HepG2 (cell line): ENCODE measurements around the gene UBE2G2. TPM values are rescaled to one million over a fixed set of nuclear protein-coding genes. Genes with fewer than 3 reads are reported as not detected.

Experiments used
- ARHGAP35 ChIP-seq: sonication (generic); formaldehyde crosslinking; IDR thresholded peaks from 2 replicates; pipeline ENCODE4 v1.9.0; 2022; ENCODE audit warnings: mild to moderate bottlenecking, inconsistent platforms, moderate library complexity, missing genetic modification reagents, borderline replicate concordance
- ETV5 ChIP-seq: IDR thresholded peaks from 2 replicates; pipeline ENCODE4 v1.6.1; 2018; ENCODE audit warnings: missing biosample characterization, missing genetic modification reagents, inconsistent platforms, borderline replicate concordance
- HOXD1 ChIP-seq: sonication (generic); formaldehyde crosslinking; IDR thresholded peaks from 2 replicates; pipeline ENCODE4 v1.5.0; 2020; ENCODE audit warnings: missing genetic modification reagents
- ISX ChIP-seq: sonication (generic); formaldehyde crosslinking; conservative IDR thresholded peaks from 2 replicates; pipeline ENCODE4 v1.5.0; 2020; ENCODE audit warnings: missing genetic modification reagents
- KLF16 ChIP-seq, 2 experiments: sonication (generic) in 1 of 2; formaldehyde crosslinking in 1 of 2; IDR thresholded peaks; 2 replicates each; pipeline versions ENCODE4 v1.6.1 to v1.8.0; 2016 to 2023; ENCODE audit warnings: missing genetic modification reagents in 2 of 2, missing compliant biosample characterization in 1 of 2
- KLF6 ChIP-seq: IDR thresholded peaks from 2 replicates; pipeline ENCODE4 v1.8.0; 2016; ENCODE audit warnings: missing biosample characterization, missing genetic modification reagents
- MED13 ChIP-seq: sonication (generic); formaldehyde crosslinking; IDR thresholded peaks from 2 replicates; pipeline ENCODE4 v1.5.0; 2020; ENCODE audit warnings: missing genetic modification reagents
- NFKB2 ChIP-seq: sonication (generic); formaldehyde crosslinking; IDR thresholded peaks from 2 replicates; pipeline ENCODE4 v1.4.0; 2020; ENCODE audit warnings: missing genetic modification reagents, borderline replicate concordance
- TEAD3 ChIP-seq: optimal IDR thresholded peaks from 2 replicates; pipeline ENCODE3; 2016; ENCODE audit warnings: borderline replicate concordance
- ZMAT3 ChIP-seq: sonication (generic); formaldehyde crosslinking; conservative IDR thresholded peaks from 2 replicates; pipeline ENCODE4 v1.7.0; 2021; ENCODE audit warnings: missing genetic modification reagents
- ZNF224 ChIP-seq: sonication (generic); formaldehyde crosslinking; IDR thresholded peaks from 2 replicates; pipeline ENCODE4 v1.5.0; 2020; ENCODE audit warnings: mild to moderate bottlenecking, missing genetic modification reagents
- ZNF34 ChIP-seq: sonication (generic); formaldehyde crosslinking; IDR thresholded peaks from 2 replicates; pipeline ENCODE4 v1.4.0; 2020; ENCODE audit warnings: mild to moderate bottlenecking, missing genetic modification reagents, borderline replicate concordance
- ZNF547 ChIP-seq: sonication (generic); formaldehyde crosslinking; IDR thresholded peaks from 2 replicates; pipeline ENCODE4 v1.5.1; 2020; ENCODE audit warnings: mild to moderate bottlenecking, missing genetic modification reagents
- polyA plus RNA-seq, 8 experiments: library from polyadenylated mRNA; depleted of rRNA in 3 of 8; stranded (reverse) in 7 of 8; unstranded in 1 of 8; fragments of >200 nt; fragmentation: Illumina TruSeq in 4 of 8; extraction: Trizol in 4 of 8; gene quantifications; 2 replicates each; pipeline versions ENCODE4 v1.2.1 to v1.2.3, GENCODE V29; 2011 to 2016; ENCODE audit warnings: low read depth in 4 of 8, missing spikeins in 1 of 8, mixed read lengths in 1 of 8; ENCODE audit not compliant: insufficient read depth in 1 of 8
- total RNA-seq, 5 experiments: library from RNA; depleted of rRNA; stranded (reverse); fragments of >200 nt; fragmentation: Illumina TruSeq; extraction: Trizol; gene quantifications; 2 replicates each; pipeline ENCODE4 v1.2.3, GENCODE V29; 2016; ENCODE audit warnings: low read depth in 1 of 5
- TF ChIP-seq, protein P1 (sequence below): sonication (generic); formaldehyde crosslinking; IDR thresholded peaks from 2 replicates; pipeline ENCODE4 v1.5.1; 2020; ENCODE audit warnings: missing genetic modification reagents, mild to moderate bottlenecking, borderline replicate concordance
- TF ChIP-seq, protein P2 (sequence below): IDR thresholded peaks from 2 replicates; pipeline ENCODE4 v1.4.0; 2020; ENCODE audit warnings: mild to moderate bottlenecking, missing genetic modification reagents
- TF ChIP-seq, protein P3 (sequence below): sonication (generic); formaldehyde crosslinking; IDR thresholded peaks from 2 replicates; pipeline ENCODE4 v1.9.0; 2022; ENCODE audit warnings: missing genetic modification reagents, mild to moderate bottlenecking, borderline replicate concordance

UBE2G2 gene
- total and polyA plus RNA-seq, 2 of the 13 experiments (the other 11 are each of a cell fraction or from before 2014, with no cell fraction given): 55.4 to 92.0 TPM

DNA sequence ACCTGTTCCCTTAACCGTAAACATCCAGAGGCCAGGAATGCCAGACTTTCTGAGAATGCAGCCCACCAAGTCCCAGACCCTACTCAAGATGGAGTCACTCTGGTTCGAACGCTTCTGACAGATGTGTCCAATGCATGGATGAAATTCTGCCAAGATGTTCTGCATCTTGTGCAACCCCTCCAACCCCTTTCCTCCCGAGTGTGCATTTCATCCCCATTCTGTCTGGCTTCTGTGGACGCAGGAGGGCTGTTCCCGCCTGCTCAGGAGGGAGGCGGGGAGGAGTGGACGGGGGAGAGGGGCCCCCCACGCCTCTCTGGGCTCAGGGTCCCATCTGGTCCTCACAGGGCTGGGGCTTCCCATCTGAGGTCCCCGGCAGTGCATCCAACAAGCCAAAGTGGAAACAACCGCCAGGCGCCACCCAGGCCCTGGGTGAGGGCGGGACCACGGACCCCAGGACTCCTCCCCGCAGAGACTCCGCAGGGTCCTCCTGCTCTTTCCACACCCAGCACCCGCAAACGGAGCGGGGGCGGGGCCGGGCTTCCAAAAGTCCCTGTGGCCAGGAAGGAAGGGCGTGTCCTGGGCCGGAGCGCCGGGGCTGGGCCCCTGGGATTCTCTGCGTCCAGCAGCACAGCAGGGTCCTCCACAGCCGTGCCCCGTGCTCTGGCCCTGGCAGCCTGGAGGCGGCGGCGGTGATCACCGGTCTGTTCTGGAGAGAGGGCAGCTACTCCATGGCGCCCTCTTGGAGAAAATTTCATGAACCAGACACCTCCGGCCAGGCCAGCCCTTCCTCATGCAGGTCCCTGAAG is 44.0 kb upstream of the UBE2G2 start (continued):
- TF ChIP-seq, protein P1, sequence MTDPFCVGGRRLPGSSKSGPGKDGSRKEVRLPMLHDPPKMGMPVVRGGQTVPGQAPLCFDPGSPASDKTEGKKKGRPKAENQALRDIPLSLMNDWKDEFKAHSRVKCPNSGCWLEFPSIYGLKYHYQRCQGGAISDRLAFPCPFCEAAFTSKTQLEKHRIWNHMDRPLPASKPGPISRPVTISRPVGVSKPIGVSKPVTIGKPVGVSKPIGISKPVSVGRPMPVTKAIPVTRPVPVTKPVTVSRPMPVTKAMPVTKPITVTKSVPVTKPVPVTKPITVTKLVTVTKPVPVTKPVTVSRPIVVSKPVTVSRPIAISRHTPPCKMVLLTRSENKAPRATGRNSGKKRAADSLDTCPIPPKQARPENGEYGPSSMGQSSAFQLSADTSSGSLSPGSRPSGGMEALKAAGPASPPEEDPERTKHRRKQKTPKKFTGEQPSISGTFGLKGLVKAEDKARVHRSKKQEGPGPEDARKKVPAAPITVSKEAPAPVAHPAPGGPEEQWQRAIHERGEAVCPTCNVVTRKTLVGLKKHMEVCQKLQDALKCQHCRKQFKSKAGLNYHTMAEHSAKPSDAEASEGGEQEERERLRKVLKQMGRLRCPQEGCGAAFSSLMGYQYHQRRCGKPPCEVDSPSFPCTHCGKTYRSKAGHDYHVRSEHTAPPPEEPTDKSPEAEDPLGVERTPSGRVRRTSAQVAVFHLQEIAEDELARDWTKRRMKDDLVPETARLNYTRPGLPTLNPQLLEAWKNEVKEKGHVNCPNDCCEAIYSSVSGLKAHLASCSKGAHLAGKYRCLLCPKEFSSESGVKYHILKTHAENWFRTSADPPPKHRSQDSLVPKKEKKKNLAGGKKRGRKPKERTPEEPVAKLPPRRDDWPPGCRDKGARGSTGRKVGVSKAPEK (CRISPR knock-in tag): no peak
- TF ChIP-seq MED13 (CRISPR knock-in tag) (no peak), ETV5 (CRISPR knock-in tag) (peak; percentile 38; the same call in 1 of the 2 replicates), ZNF224 (CRISPR knock-in tag) (no peak), ISX (no peak), ZMAT3 (CRISPR knock-in tag) (no peak), KLF6 (CRISPR knock-in tag) (no peak), KLF16 (CRISPR knock-in tag; IDR thresholded peaks at IDR 0.05) (no peak), ARHGAP35 (CRISPR knock-in tag) (0 out of 2 replicates have a peak, but pooled peaks have one; percentile 60), ZNF34 (CRISPR knock-in tag) (no peak), HOXD1 (CRISPR knock-in tag) (no peak), TEAD3 (CRISPR knock-in tag) (peak; percentile 23), ZNF547 (CRISPR knock-in tag) (no peak), NFKB2 (no peak)
- TF ChIP-seq, protein P2, sequence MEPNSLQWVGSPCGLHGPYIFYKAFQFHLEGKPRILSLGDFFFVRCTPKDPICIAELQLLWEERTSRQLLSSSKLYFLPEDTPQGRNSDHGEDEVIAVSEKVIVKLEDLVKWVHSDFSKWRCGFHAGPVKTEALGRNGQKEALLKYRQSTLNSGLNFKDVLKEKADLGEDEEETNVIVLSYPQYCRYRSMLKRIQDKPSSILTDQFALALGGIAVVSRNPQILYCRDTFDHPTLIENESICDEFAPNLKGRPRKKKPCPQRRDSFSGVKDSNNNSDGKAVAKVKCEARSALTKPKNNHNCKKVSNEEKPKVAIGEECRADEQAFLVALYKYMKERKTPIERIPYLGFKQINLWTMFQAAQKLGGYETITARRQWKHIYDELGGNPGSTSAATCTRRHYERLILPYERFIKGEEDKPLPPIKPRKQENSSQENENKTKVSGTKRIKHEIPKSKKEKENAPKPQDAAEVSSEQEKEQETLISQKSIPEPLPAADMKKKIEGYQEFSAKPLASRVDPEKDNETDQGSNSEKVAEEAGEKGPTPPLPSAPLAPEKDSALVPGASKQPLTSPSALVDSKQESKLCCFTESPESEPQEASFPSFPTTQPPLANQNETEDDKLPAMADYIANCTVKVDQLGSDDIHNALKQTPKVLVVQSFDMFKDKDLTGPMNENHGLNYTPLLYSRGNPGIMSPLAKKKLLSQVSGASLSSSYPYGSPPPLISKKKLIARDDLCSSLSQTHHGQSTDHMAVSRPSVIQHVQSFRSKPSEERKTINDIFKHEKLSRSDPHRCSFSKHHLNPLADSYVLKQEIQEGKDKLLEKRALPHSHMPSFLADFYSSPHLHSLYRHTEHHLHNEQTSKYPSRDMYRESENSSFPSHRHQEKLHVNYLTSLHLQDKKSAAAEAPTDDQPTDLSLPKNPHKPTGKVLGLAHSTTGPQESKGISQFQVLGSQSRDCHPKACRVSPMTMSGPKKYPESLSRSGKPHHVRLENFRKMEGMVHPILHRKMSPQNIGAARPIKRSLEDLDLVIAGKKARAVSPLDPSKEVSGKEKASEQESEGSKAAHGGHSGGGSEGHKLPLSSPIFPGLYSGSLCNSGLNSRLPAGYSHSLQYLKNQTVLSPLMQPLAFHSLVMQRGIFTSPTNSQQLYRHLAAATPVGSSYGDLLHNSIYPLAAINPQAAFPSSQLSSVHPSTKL: 0 out of 2 replicates have a peak, but pooled peaks have one; percentile 8
- TF ChIP-seq, protein P3, sequence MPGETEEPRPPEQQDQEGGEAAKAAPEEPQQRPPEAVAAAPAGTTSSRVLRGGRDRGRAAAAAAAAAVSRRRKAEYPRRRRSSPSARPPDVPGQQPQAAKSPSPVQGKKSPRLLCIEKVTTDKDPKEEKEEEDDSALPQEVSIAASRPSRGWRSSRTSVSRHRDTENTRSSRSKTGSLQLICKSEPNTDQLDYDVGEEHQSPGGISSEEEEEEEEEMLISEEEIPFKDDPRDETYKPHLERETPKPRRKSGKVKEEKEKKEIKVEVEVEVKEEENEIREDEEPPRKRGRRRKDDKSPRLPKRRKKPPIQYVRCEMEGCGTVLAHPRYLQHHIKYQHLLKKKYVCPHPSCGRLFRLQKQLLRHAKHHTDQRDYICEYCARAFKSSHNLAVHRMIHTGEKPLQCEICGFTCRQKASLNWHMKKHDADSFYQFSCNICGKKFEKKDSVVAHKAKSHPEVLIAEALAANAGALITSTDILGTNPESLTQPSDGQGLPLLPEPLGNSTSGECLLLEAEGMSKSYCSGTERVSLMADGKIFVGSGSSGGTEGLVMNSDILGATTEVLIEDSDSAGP (CRISPR knock-in tag): peak; percentile 25; the same call in 1 of the 2 replicates
